SH-SY5Y (cell line): Measurements from ENCODE around the gene PPL.

Source experiments
- GATA2 ChIP-seq: IDR thresholded peaks from 2 replicates; pipeline ENCODE4 v1.6.1; 2011; ENCODE audit warnings: mild to moderate bottlenecking, low read depth, low read length
- GATA3 ChIP-seq: IDR thresholded peaks from 2 replicates; pipeline ENCODE4 v1.6.1; 2011; ENCODE audit warnings: low read depth, mild to moderate bottlenecking, low read length, moderate library complexity

GRCh38 chr16:4850211-4850610, 86.7 kb downstream of the PPL start:
- TF ChIP-seq GATA3 (no peak), GATA2 (peak; percentile 74)
